SU-DHL-6 (cell line): Measurements from ENCODE around the gene DNAJC5G.

Experiments used
- CTCF ChIP-seq: fragments of 200-600 bp; sonication (generic); IDR thresholded peaks from one replicate; pipeline ENCODE4 v1.5.1; 2017; ENCODE audit warnings: antibody characterized with exemption, mild to moderate bottlenecking, low read length, moderate library complexity; ENCODE audit not compliant: insufficient read depth, poor library complexity, severe bottlenecking
- EZH2phosphoT487 ChIP-seq: fragments of 200-600 bp; sonication (generic), shearing (Covaris generic); conservative IDR thresholded peaks from 2 replicates; pipeline ENCODE4 v1.6.1; 2018; ENCODE audit warnings: mild to moderate bottlenecking, antibody characterized with exemption, low read length, moderate library complexity, mixed read lengths

GRCh38 chr2:27251766-27252165 lies 23.5 kb upstream of the DNAJC5G start:
- TF ChIP-seq CTCF = no peak
- TF ChIP-seq EZH2phosphoT487 = no peak
